ENCODE results near the gene CDKN2B-AS1.

Gene CDKN2B-AS1

DNA sequence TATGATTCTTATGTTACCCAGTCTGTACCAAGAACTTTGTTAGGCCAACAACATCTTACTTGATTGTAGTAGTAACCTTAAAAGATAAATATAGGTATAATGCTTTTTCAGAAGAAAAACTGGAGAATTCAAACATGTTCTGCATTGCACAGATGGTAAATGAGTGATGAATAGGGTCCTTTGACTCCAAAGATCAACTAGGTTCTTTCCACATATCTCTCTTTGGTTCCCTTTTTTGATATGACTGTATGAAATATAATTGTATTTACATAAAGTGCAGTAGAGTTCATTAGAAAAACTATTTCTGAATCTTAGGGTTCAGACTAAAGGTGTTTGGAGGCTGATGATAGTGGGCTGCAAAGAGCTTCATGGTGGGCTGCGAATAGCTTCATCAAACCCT, 165.0 kb downstream of the CDKN2B-AS1 start:
- DNase-seq: peak; percentile 54 to 89

DNA sequence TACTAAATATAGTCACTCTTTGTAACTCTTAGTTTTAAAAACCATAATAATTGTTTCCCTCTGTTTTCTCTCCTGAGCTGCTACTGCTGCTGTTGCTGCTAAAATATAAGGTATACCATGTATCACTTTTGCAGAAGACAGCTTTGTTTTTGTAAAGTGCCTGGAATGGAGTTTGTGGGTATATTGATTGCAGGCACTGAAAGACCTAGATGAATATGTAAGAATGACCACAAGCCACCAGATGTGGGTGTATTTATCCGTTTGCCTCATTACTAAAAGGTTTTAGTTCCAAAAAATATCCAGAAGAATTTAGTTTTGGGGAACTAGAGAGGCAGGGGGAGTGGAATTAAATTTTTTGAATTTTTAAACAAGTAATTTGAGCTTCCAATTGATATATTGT, 165.6 kb downstream of the CDKN2B-AS1 start:
- peak; percentile 79 to 81 for DNase-seq

DNA sequence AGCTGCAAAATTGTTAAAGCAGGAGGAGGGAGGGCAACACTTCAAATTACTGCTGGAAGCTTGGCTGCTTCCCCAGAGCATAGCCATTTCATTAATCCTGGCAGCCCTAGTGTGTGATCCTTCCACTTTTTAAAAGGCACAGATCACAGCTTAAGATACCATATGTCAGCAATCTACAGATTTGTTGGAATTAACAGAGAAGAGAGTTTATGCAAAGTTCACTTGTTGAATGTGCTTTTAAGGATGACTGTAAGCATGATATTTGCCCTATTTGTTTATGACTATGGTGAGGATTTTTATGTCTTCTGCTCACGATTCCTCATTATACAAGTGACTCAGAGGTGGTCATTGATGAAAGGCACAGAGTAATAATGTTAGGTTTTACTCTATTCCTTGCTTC, 170.6 kb downstream of the CDKN2B-AS1 start:
- no peak for DNase-seq

DNA sequence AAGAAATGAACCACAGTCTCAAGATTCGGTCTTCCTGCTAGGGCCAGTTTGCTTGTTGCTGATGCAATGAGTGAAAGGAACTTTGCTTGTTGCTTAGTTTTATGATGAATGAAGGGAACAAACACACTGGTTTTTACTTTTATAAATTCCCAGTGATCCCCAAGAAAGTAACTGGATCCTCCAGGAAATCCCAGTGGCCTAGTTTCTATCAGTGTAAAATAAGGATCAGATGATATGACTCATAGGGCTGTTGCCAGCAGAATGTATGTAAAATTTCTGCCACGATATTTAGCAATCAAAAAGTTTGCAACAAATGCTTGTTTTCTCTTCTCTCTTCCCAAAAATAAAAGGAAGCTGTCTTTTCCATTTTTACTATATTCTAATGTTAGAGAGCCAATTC, 174.7 kb downstream of the CDKN2B-AS1 start:
- DNase-seq: peak; percentile 74 to 94

DNA sequence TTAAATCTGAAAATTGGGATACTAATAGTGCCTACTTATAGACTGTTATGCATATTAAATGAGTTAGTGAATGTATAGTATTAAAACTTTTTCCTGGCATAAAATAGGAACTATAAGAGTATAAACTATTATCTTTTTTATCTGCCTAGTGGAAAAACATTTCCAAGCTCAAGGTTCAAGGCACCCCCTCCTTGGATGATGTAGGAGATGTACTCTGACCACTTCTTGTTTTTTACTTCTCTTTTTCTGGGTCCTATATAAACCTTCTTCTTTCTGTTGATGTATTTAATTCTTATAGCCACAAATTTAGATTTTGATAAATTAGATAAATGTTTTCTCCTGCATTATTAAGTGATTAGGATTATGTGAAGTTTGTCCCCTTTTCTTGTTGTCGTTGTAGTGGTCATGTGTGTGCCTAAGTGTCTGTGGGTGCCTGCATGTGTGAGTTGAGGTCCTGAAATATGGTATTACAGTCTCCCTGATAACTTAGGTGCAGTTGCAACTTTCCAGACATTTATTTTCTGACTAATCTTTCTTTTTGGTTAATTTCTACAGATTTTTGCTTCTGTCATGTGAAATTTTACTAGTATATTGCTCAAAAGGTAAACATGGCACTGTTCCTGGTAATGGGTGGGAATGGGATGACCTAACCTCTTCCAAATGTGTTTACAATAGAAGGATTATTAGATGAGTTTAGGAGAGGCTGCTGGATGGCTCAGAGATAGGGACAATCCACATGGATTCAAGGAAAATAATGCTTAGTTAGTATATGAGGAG, 175.3 kb downstream of the CDKN2B-AS1 start:
- peak; percentile 79 to 83 for DNase-seq
